HG03159 (cell line): ENCODE results near the gene ELL.
"Not testable (repeated sequence)": the region's sequence is repeated elsewhere in the genome, so short reads cannot be mapped to it uniquely, and the experiment has no call there.

Experiments used
- ATAC-seq: cut with Tn5 transposase; IDR thresholded peaks from one replicate; pipeline ENCODE4 v1.9.1; 2021; ENCODE audit warnings: mild to moderate bottlenecking, moderate library complexity; ENCODE audit not compliant: unreplicated experiment

The ELL gene

DNA sequence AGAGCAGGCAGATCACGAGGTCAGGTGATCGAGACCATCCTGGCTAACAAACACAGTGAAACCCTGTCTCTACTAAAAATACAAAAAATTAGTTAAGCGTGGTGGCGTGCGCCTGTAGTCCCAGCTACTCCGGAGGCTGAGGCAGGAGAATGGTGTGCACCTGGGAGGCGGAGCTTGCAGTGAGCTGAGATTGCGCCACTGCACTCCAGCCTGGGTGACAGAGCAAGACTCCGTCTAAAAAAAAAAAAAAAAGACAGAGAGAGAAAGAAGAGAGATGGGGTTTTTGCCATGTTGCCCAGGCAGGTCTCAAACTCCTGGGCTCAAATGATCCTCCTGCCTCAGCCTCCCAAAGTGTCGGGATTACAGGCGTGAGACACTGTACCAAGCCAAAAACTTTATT lies 116.1 kb downstream of the ELL start:
- not testable (repeated sequence) for ATAC-seq

DNA sequence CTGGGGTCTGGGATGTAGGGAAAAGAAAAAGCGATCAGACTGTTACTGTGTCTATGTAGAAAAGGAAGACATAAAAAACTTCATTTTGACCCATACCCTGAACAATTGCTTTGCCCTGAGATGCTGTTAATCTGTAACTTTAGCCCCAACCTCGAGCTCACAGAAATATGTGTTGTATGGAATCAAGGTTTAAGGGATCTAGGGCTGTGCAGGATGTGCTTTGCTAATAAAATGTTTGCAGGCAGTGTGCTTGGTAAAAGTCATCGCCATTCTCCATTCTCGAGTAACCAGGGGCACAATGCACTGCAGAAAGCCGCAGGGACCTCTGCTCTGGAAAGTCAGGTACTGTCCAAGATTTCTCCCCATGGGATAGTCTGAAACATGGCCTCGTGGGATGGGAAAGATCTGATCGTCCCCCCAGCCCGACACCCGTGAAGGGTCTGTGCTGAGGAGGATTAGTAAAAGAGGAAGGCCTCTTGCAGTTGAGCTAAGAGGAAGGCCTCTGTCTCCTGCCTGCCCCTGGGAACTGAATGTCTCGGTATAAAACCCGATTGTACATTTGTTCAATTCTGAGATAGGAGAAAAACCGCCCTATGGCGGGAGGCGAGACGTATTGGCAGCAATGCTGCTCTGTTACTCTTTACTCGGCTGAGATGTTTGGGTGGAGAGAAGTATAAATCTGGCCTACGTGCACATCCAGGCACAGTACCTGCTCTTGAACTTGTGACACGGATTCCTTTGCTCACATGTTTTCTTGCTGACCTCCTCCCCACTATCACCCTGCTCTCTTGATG lies 119.2 kb downstream of the ELL start:
- ATAC-seq: not testable (repeated sequence)

DNA sequence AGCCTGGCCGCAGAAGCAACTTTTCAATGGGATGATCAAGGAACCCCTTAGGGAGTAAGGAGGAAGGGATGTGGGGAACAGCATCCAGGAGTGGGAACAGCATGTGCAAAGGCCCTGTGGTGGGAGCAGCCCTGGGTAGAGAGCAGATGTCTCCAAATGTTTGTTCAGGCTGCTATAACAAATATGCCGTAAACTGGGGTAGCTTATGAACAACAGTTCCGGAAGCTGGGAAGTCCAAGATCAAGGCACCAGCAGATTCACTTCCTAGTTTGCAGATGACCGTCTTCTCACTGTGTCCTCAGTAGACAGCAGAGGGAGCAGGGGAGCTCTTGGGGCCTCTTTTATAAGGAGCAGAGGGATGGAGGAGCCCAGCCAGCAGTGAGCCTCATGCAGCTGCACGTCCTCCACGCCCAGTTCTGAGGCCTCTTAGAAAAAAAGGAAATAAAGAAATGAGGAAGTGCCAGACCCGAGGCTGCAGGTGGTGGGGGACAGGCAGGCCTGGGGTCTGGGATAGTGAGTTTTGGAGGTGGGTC lies 120.2 kb downstream of the ELL start:
- ATAC-seq: no peak

DNA sequence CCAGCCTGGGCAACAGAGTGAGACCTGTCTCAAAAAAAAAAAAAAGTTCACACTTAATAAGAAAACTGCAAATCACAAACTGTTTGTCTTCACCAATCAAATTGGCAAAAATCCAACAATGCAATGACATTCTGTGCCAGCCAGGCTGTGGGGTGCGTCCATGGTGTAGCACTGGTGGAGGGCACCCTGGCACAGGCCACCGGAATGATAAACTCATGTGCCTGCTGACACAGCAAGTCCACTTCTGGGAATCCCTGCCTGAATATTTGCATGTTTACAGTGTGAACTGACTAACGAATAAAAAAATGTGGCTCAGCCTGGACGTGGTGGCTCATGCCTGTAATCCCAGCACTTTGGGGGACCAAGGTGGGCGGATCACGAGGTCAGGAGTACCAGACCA lies 122.9 kb downstream of the ELL start:
- ATAC-seq: no peak

DNA sequence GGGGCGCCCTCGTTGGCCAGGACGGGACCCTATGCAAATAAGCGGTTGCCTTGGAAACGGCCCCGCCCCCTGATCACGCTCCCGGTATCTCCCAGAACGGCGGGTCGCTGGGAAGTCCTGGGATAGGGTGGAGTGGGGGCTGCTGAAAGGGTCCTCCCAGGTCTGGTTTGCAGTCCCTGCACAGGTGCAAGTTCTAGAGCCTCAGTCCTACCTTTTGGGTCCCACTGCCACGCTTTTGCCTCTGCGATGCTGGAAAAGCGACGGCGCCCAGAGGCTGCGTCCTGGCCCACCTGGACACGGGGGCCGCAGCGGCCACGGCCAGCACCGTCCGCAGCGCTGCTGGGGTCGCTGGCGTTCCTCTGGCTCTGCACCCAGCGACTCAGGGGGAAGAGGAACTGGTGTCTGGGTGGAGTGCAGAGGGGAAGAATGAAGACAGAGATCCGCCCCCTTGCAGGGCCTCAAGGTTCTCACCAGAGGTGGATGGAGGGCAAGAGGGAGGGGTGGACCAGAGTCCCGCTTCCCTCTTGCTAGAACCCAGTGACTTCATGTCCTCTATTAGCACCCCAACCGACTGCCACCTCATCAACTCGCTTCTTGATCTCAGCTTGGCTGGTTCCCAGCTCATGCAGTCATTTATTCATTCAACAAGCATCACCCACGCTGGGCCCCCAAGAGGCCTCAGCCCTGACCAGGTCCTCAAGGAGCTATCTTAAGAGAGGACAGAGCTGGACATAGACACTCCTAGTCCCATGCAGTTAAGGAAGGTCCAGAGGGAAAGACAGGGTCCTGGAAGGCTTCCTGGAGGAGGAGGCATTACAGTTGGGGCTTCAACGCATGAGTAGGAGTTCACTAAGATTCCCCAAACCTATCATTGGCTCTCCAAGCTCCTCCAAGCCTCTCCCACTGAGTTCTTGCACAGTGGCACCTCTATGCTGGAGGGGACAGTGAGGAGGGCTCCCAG lies 124.3 kb downstream of the ELL start, which contains the start of gene LRRC25:
Gene LRRC25 (minus strand): TSS at position 381 of the 961 bp plus-strand sequence. CDS start 659 bp downstream, outside the sequence.
- ATAC-seq: no peak

DNA sequence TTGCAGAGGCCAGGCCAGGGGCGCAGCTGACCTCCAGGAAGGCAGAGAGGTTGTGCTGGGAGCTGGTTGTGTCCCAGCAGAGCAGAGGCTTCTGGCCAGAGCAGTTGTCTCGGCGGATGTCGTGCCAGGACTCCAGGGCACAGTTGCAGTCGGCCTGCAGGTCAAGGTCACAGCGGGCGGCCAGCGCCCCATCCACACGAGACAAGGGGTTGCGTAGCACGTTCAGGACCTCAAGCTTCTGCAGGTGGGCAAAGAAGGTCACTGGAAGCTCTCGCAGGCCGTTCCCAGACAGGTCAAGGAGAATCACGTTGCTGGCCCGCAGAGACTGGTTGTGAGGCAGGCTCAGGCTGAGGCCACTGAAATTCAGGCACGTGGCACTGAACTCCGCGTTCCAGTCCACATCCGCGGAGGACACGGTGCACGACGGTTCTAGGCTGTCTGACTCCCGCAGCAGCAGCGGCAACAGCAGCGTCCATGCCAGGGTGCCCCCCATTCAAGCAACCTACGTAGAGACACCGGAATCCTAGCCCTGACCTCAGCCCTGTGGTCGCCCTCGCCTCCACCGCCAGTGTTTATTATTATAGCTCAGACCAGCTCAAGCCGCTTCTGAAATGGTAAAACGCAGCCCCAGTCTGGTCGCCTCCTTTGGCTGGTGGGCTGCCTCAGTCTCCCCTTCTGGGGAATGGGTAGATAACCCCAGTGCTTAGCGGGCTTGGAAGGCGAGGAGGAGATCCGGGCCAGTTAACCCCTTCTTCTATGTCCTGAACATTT lies 125.2 kb downstream of the ELL start:
- ATAC-seq: no peak

DNA sequence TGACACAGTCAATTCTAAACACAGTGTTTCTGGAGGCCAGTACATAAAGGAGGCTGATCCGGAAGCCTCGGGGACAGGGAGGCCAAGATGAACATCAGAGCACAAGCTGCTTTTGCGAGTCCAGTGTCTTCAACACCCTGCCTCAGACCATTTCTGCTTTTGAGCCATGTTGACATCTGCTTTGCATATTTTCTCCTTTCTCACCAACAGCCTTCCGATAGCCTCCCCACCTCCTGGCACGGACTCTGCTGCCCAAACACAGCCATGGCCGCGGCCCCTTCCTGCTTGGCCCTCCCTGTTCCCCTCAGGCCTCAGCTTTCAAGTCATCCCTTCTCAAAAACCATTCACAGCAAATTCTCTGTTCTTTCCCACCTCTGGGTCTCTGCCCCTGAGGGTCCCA lies 128.0 kb downstream of the ELL start:
- no peak for ATAC-seq

DNA sequence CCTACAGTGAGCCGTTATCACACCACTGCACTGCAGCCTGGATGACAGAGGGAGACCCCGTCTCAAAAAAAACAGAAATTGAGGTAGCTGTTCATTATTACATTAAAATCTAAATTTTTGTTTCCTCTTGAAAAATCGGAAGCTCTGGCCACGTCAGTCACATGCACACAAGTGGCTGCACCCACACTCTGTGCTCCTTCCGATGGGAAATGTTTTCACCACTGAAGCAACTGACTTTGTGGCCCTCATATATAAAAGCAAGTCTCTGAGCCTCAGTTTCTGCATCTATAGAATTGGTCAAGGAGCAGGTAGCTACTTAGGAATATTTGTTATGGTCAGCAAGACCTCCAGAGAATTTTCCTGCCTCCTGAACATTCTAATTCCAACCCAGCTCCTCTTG lies 128.9 kb downstream of the ELL start:
- ATAC-seq: no peak
